GM12892 (cell line): Measurements from ENCODE around the gene KRTAP4-4. TPM values are rescaled to one million over a fixed set of nuclear protein-coding genes. Genes with fewer than 3 reads are reported as not detected.
"Not testable (repeated sequence)": the region's sequence is repeated elsewhere in the genome, so short reads cannot be mapped to it uniquely, and the experiment has no call there.

Experiments
- DNase-seq: peaks from one replicate; pipeline ENCODE4 v3.0.0; 2011; ENCODE audit not compliant: insufficient read length
- FAIRE-seq: peaks from 2 replicates; lab custom pipeline; 2011; peaks lifted over from hg19 to GRCh38; lab: Jason Lieb, UNC
- POLR2A ChIP-seq: IDR thresholded peaks from 2 replicates; pipeline ENCODE4 v1.6.1; 2011; ENCODE audit warnings: low read depth, low read length, control low read depth
- POLR2AphosphoS5 ChIP-seq: IDR thresholded peaks from 2 replicates; pipeline ENCODE4 v1.6.1; 2011; ENCODE audit warnings: low read depth, low read length, control low read depth
- TAF1 ChIP-seq: IDR thresholded peaks from 2 replicates; pipeline ENCODE4 v1.6.1; 2011; ENCODE audit warnings: low read depth, mild to moderate bottlenecking, control low read depth, low read length, borderline replicate concordance
- polyA plus RNA-seq: library from polyadenylated mRNA; unstranded; fragments of >200 nt; gene quantifications from one replicate; pipeline ENCODE4 v1.2.1, GENCODE V29; 2012; ENCODE audit warnings: missing spikeins, inconsistent platforms; ENCODE audit not compliant: missing spikeins

KRTAP4-4 gene
- not detected for polyA plus RNA-seq

GRCh38 chr17:41160648-41161047 lies at the start of gene KRTAP4-4:
Gene KRTAP4-4 (minus strand): TSS chr17:41160748. CDS start chr17:41160691, 57 bp downstream.
- no peak for DNase-seq
- TF ChIP-seq TAF1 (no peak), POLR2AphosphoS5 (no peak), POLR2A (no peak)
- no peak for FAIRE-seq

GRCh38 chr17:41199421-41200078 lies 39.0 kb upstream of the KRTAP4-4 start:
- DNase-seq, result no peak
- TF ChIP-seq POLR2A (no peak), POLR2AphosphoS5 (no peak), TAF1 (no peak)
- no peak for FAIRE-seq

- FAIRE-seq (no peak), DNase-seq (no peak)
- no peak for TF ChIP-seq POLR2A
- TF ChIP-seq TAF1, result no peak
- no peak for TF ChIP-seq POLR2AphosphoS5
These were observed 35.5 kb upstream of the KRTAP4-4 start for GRCh38 chr17:41196068-41196467.

GRCh38 chr17:41190328-41190727 lies 29.8 kb upstream of the KRTAP4-4 start:
- TF ChIP-seq POLR2A, result no peak
- TF ChIP-seq POLR2AphosphoS5, result no peak
- TF ChIP-seq TAF1, result no peak
- DNase-seq, result no peak
- FAIRE-seq, result no peak

- FAIRE-seq, DNase-seq: not testable (repeated sequence)
These were observed 29.3 kb upstream of the KRTAP4-4 start, which contains the start of gene KRTAP9-1 for GRCh38 chr17:41189837-41190318. Gene KRTAP9-1 (plus strand): TSS chr17:41189887. CDS start chr17:41189887, 0 bp downstream.

GRCh38 chr17:41186872-41187271 lies 26.3 kb upstream of the KRTAP4-4 start:
- FAIRE-seq, result no peak
- no peak for TF ChIP-seq TAF1
- no peak for TF ChIP-seq POLR2A
- TF ChIP-seq POLR2AphosphoS5, result no peak
- no peak for DNase-seq

GRCh38 chr17:41185001-41185400 lies 24.5 kb upstream of the KRTAP4-4 start:
- TF ChIP-seq TAF1 (no peak), POLR2AphosphoS5 (no peak), POLR2A (no peak)
- no peak for FAIRE-seq
- no peak for DNase-seq

- TF ChIP-seq POLR2A (no peak), POLR2AphosphoS5 (no peak), TAF1 (no peak)
- no peak for DNase-seq
- no peak for FAIRE-seq
These were observed 24.0 kb upstream of the KRTAP4-4 start, which contains the start of gene KRTAP4-1 for GRCh38 chr17:41184480-41184961. Gene KRTAP4-1 (minus strand): TSS chr17:41184911. CDS start chr17:41184854, 57 bp downstream.

GRCh38 chr17:41178843-41179616 lies 18.5 kb upstream of the KRTAP4-4 start:
- TF ChIP-seq POLR2A (no peak), POLR2AphosphoS5 (no peak), TAF1 (no peak)
- DNase-seq, result no peak
- no peak for FAIRE-seq

GRCh38 chr17:41178341-41178740 lies 17.8 kb upstream of the KRTAP4-4 start:
- TF ChIP-seq TAF1, result no peak
- no peak for TF ChIP-seq POLR2AphosphoS5
- no peak for TF ChIP-seq POLR2A
- no peak for FAIRE-seq
- DNase-seq, result no peak

- TF ChIP-seq TAF1, result no peak
- TF ChIP-seq POLR2A, result no peak
- TF ChIP-seq POLR2AphosphoS5, result no peak
- FAIRE-seq, result no peak
These were observed 17.3 kb upstream of the KRTAP4-4 start, which contains the start of gene KRTAP4-2 for GRCh38 chr17:41177727-41178271. Gene KRTAP4-2 (minus strand): TSS chr17:41178221. CDS start chr17:41178164, 57 bp downstream.

More at GRCh38 chr17:41177727-41178271, 17.3 kb upstream of the KRTAP4-4 start, which contains the start of gene KRTAP4-2:
- no peak for DNase-seq
